ENCODE measurements around the gene FAHD2A.
"Not testable (repeated sequence)": the region's sequence is repeated elsewhere in the genome, so short reads cannot be mapped to it uniquely, and the experiment has no call there.

GRCh38 chr2:95433973-95434372 is 31.5 kb downstream of the FAHD2A start:
- TF ChIP-seq POLR2A, POLR2AphosphoS5, EP300, CTCF (IDR thresholded peaks at IDR 0.05): not testable (repeated sequence)
